Thyroid gland (tissue), 4 donors: ENCODE results near the gene LOXHD1. TPM values are rescaled to one million over a fixed set of nuclear protein-coding genes. Genes with fewer than 3 reads are reported as not detected.

Experiments used
- DNase-seq, 2 donors: peaks; one replicate each; pipeline ENCODE4 v3.0.0-alpha.2; 2019
- H3K27ac ChIP-seq, 3 donors: fragments of 200-600 bp; sonication (generic); 1 replicate in 2 of 3; 2 replicates in 1 of 3; pipeline ENCODE4 v1.5.1; 2016 to 2019; ENCODE audit warnings: mild to moderate bottlenecking in 1 of 3, moderate library complexity in 1 of 3
- H3K27me3 ChIP-seq: fragments of 200-600 bp; sonication (generic); one replicate; pipeline ENCODE4 v1.5.1; 2019
- H3K36me3 ChIP-seq, 2 donors: fragments of 200-600 bp; sonication (generic); one replicate each; pipeline ENCODE4 v1.5.1; 2016 to 2019
- H3K4me1 ChIP-seq, 2 donors: fragments of 200-600 bp; sonication (generic); one replicate each; pipeline ENCODE4 v1.5.1; 2017 to 2019
- H3K4me3 ChIP-seq, 3 donors: fragments of 200-600 bp; sonication (generic); replicated peaks in 1 of 3; 1 replicate in 2 of 3; 2 replicates in 1 of 3; pipeline ENCODE4 v1.5.1; 2016; ENCODE audit warnings: mild to moderate bottlenecking in 1 of 3
- H3K9me3 ChIP-seq: fragments of 200-600 bp; sonication (generic); one replicate; pipeline ENCODE4 v1.5.1; 2017
- CTCF ChIP-seq, 6 experiments: fragments of 200-600 bp in 3 of 6; fragments of 450-650 bp in 3 of 6; sonication (generic) in 3 of 6; IDR thresholded peaks; one replicate each; pipeline ENCODE4 v1.5.1; 2016 to 2019; ENCODE audit warnings: antibody characterized with exemption in 6 of 6, mild to moderate bottlenecking in 2 of 6, inconsistent platforms in 1 of 6, moderate library complexity in 1 of 6
- POLR2A ChIP-seq, 2 donors: fragments of 450-650 bp; IDR thresholded peaks; one replicate each; pipeline ENCODE4 v1.6.1; 2017; ENCODE audit warnings: antibody characterized with exemption in 2 of 2, mild to moderate bottlenecking in 2 of 2, moderate library complexity in 1 of 2
- WGBS, 2 donors: methylation state at CpG; one replicate each; pipeline ENCODE4 v1.1.5; 2017; 5-methylcytosine and 5-hydroxymethylcytosine counted together
- intact Hi-C: fragments of 100-400 bp; cut with DNase I; formaldehyde crosslinking; loops from one replicate; pipeline ENCODE4 v1.15.1; 2023
- total RNA-seq, 4 donors: library from RNA; depleted of rRNA; stranded (reverse); fragments of >200 nt; gene quantifications; one replicate each; pipeline ENCODE4 v1.2.3, GENCODE V29; 2016

Gene LOXHD1
- total RNA-seq, 4 donors from 2014 or later: 0.11 to 0.83 (median 0.32) TPM

- H3K36me3 ChIP-seq: no peaks in the 10 kb centered on the region
- H3K27me3 ChIP-seq: no peaks in the 10 kb centered on the region
- H3K27ac ChIP-seq: no peak overlapping the region
- no peak for TF ChIP-seq CTCF (IDR thresholded peaks at IDR 0.05)
- no peak for TF ChIP-seq POLR2A (IDR thresholded peaks at IDR 0.05)
- H3K9me3 ChIP-seq: no peaks in the 10 kb centered on the region
- WGBS, 2 donors: 39 to 58% methylated on average over 1 of the region's 1 CpG
- no peaks in the 10 kb centered on the region for H3K4me1 ChIP-seq
- H3K4me3 ChIP-seq: no peak overlapping the region
- intact Hi-C loops: no loop called here
- no peak for DNase-seq
These were observed 109.5 kb downstream of the LOXHD1 start for GRCh38 chr18:46547520-46547919.

- H3K9me3 ChIP-seq: no peaks in the 10 kb centered on the region
- H3K27ac ChIP-seq: no peak overlapping the region
- no peaks in the 10 kb centered on the region for H3K4me1 ChIP-seq
- intact Hi-C loops: no loop called here
- no peaks in the 10 kb centered on the region for H3K36me3 ChIP-seq
- TF ChIP-seq CTCF (IDR thresholded peaks at IDR 0.05) (no peak), POLR2A (IDR thresholded peaks at IDR 0.05) (no peak)
- H3K4me3 ChIP-seq: no peak overlapping the region
- DNase-seq: no peak
- no peaks in the 10 kb centered on the region for H3K27me3 ChIP-seq
These were observed 110.8 kb downstream of the LOXHD1 start for GRCh38 chr18:46546111-46546640.

DNA sequence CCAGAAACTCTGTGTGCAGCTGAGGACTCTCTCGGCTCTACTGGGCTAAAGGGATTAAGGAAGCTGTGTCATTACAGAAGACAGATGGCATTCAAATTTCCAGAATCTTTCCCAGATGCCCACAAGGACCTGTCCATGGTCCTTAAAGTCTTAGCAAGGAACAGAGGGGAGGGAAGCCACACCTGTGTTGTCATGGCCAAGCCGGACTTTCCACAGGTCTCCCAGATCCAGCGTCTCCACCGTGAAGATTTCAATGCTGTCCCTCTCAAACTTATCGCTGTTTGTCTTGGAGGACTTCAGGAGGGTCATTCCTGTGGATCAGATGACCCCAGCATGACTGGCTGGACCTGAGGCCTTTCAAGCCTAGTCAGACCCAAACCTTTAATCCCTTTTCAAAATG lies 114.5 kb downstream of the LOXHD1 start:
- Histone ChIP-seq H3K27ac (no peak overlapping the region), H3K36me3 (no peaks in the 10 kb centered on the region), H3K4me1 (no peaks in the 10 kb centered on the region), H3K27me3 (no peaks in the 10 kb centered on the region), H3K4me3 (no peak overlapping the region), H3K9me3 (no peaks in the 10 kb centered on the region)
- intact Hi-C loops: no loop called here
- no peak for TF ChIP-seq POLR2A (IDR thresholded peaks at IDR 0.05)
- TF ChIP-seq CTCF (IDR thresholded peaks at IDR 0.05): no peak
- peak in 1 of 2 donors; percentile 12 for DNase-seq
- WGBS, 2 donors: 43 to 51% methylated on average over 5 of the region's 5 CpGs

- no peaks in the 10 kb centered on the region for H3K36me3 ChIP-seq
- no peaks in the 10 kb centered on the region for H3K9me3 ChIP-seq
- no peaks in the 10 kb centered on the region for H3K27me3 ChIP-seq
- no peak overlapping the region for H3K4me3 ChIP-seq
- no peak overlapping the region for H3K27ac ChIP-seq
- no peaks in the 10 kb centered on the region for H3K4me1 ChIP-seq
- TF ChIP-seq POLR2A (IDR thresholded peaks at IDR 0.05) (no peak), CTCF (IDR thresholded peaks at IDR 0.05) (no peak)
- WGBS, 2 donors: 86 to 96% methylated on average over 4 to 7 of the region's 7 CpGs
- DNase-seq: no peak
- intact Hi-C loops: no loop called here
These were observed 115.3 kb downstream of the LOXHD1 start for GRCh38 chr18:46541626-46542189.

GRCh38 chr18:46538376-46538775 lies 118.6 kb downstream of the LOXHD1 start:
- 54 to 67% methylated on average over 3 of the region's 3 CpGs for WGBS, 2 donors
- no peak for TF ChIP-seq POLR2A (IDR thresholded peaks at IDR 0.05)
- no peak for TF ChIP-seq CTCF (IDR thresholded peaks at IDR 0.05)
- H3K9me3 ChIP-seq: no peaks in the 10 kb centered on the region
- no peaks in the 10 kb centered on the region for H3K4me1 ChIP-seq
- H3K36me3 ChIP-seq: no peaks in the 10 kb centered on the region
- H3K27ac ChIP-seq: no peak overlapping the region
- no peak overlapping the region for H3K4me3 ChIP-seq
- intact Hi-C loops: no loop called here
- DNase-seq: no peak
- H3K27me3 ChIP-seq: no peaks in the 10 kb centered on the region
